Ammon's horn (tissue), 1 donor: ENCODE data around the gene HTR2C.
"Not testable (repeated sequence)": the region's sequence is repeated elsewhere in the genome, so short reads cannot be mapped to it uniquely, and the experiment has no call there.

Source experiments
- DNase-seq: peaks from one replicate; pipeline ENCODE4 v3.0.0-alpha.2; 2016; ENCODE audit warnings: low spot score

Gene HTR2C

GRCh38 chrX:114583646-114584374 is at the start of gene HTR2C:
Gene HTR2C, plus strand, starts transcription at chrX:114584086. Its CDS starts 142,851 bp downstream, at chrX:114726937.
- peak; percentile 1 for DNase-seq

GRCh38 chrX:114580336-114580735 is 3.5 kb upstream of the HTR2C start:
- DNase-seq = no peak

- DNase-seq = peak; percentile 1
Observed at GRCh38 chrX:114581528-114582263, 2.2 kb upstream of the HTR2C start.

- no peak for DNase-seq
Observed at GRCh38 chrX:114582264-114582632, 1.6 kb upstream of the HTR2C start.

GRCh38 chrX:114582698-114583395 is 1.0 kb upstream of the HTR2C start:
- DNase-seq = no peak

GRCh38 chrX:114584375-114584943 is 573 bp downstream of the HTR2C start:
- peak; percentile 1 for DNase-seq

GRCh38 chrX:114584983-114585842 is 1.3 kb downstream of the HTR2C start:
- DNase-seq = no peak

- no peak for DNase-seq
Observed at GRCh38 chrX:114591121-114591520, 7.2 kb downstream of the HTR2C start.

- DNase-seq = no peak
Observed at GRCh38 chrX:114599305-114599704, 15.4 kb downstream of the HTR2C start.

GRCh38 chrX:114599911-114600310 is 16.0 kb downstream of the HTR2C start:
- no peak for DNase-seq

- DNase-seq = not testable (repeated sequence)
Observed at GRCh38 chrX:114606619-114607018, 22.7 kb downstream of the HTR2C start.

- DNase-seq = peak; percentile 4
Observed at GRCh38 chrX:114611018-114611619, 27.2 kb downstream of the HTR2C start.

GRCh38 chrX:114615765-114616164 is 31.9 kb downstream of the HTR2C start:
- no peak for DNase-seq

- DNase-seq = no peak
Observed at GRCh38 chrX:114619874-114620273, 36.0 kb downstream of the HTR2C start.

GRCh38 chrX:114626323-114626722 is 42.4 kb downstream of the HTR2C start:
- no peak for DNase-seq

- DNase-seq = no peak
Observed at GRCh38 chrX:114635986-114636385, 52.1 kb downstream of the HTR2C start.

GRCh38 chrX:114650351-114650750 is 66.5 kb downstream of the HTR2C start:
- no peak for DNase-seq

- DNase-seq = no peak
Observed at GRCh38 chrX:114675365-114675764, 91.5 kb downstream of the HTR2C start.

GRCh38 chrX:114700533-114700932 is 116.6 kb downstream of the HTR2C start:
- DNase-seq = not testable (repeated sequence)

- DNase-seq = peak; percentile 1
Observed at GRCh38 chrX:114709406-114709805, 125.5 kb downstream of the HTR2C start.

- peak; percentile 1 for DNase-seq
Observed at GRCh38 chrX:114710571-114710970, 126.7 kb downstream of the HTR2C start.
